ENCODE data around the gene PROM2.

PROM2 gene

GRCh38 chr2:95270541-95271081, 3.6 kb upstream of the PROM2 start:
- TF ChIP-seq CTCF (IDR thresholded peaks at IDR 0.05; ENCODE audit: extremely low read depth, missing control alignments) = no peak
- DNase-seq (ENCODE audit: low spot score) = no peak

GRCh38 chr2:95271381-95271971, 2.8 kb upstream of the PROM2 start:
- TF ChIP-seq CTCF (IDR thresholded peaks at IDR 0.05; ENCODE audit: extremely low read depth, missing control alignments) = no peak
- no peak for DNase-seq (ENCODE audit: low spot score)

GRCh38 chr2:95272299-95272751, 1.9 kb upstream of the PROM2 start:
- TF ChIP-seq CTCF (IDR thresholded peaks at IDR 0.05; ENCODE audit: extremely low read depth, missing control alignments) = no peak
- DNase-seq (ENCODE audit: low spot score) = no peak

GRCh38 chr2:95272781-95273180, 1.5 kb upstream of the PROM2 start:
- TF ChIP-seq CTCF (IDR thresholded peaks at IDR 0.05; ENCODE audit: extremely low read depth, missing control alignments) = no peak
- no peak for DNase-seq (ENCODE audit: low spot score)

- no peak for TF ChIP-seq CTCF (IDR thresholded peaks at IDR 0.05; ENCODE audit: extremely low read depth, missing control alignments)
- no peak for DNase-seq (ENCODE audit: low spot score)
Observed at GRCh38 chr2:95273566-95274290, 521 bp upstream of the PROM2 start.

GRCh38 chr2:95275151-95275515, 884 bp downstream of the PROM2 start:
- TF ChIP-seq CTCF (IDR thresholded peaks at IDR 0.05; ENCODE audit: extremely low read depth, missing control alignments) = no peak
- no peak for DNase-seq (ENCODE audit: low spot score)

GRCh38 chr2:95275601-95276243, 1.5 kb downstream of the PROM2 start:
- DNase-seq (ENCODE audit: low spot score) = no peak
- no peak for TF ChIP-seq CTCF (IDR thresholded peaks at IDR 0.05; ENCODE audit: extremely low read depth, missing control alignments)

Data from GM20000 (cell line).